Trophoblast cell (in vitro differentiated cells and primary cell): ENCODE measurements around the gene YIF1B.
"Not testable (repeated sequence)": the region's sequence is repeated elsewhere in the genome, so short reads cannot be mapped to it uniquely, and the experiment has no call there.

ENCODE experiments used
- DNase-seq, 2 donors: peaks; one replicate each; pipeline ENCODE4 v3.0.0-alpha.2; 2016
- H2AFZ ChIP-seq: 2 replicates; pipeline ENCODE4 v1.6.1; 2013; ENCODE audit warnings: low read length, moderate library complexity, mild to moderate bottlenecking; ENCODE audit not compliant: insufficient read depth, poor library complexity
- H2AK5ac ChIP-seq: 2 replicates; pipeline ENCODE4 v1.6.1; 2013; ENCODE audit warnings: mild to moderate bottlenecking, low read length
- H2BK120ac ChIP-seq: 2 replicates; pipeline ENCODE4 v1.6.1; 2013; ENCODE audit warnings: low read length, mild to moderate bottlenecking, moderate library complexity; ENCODE audit not compliant: insufficient read depth, poor library complexity
- H2BK12ac ChIP-seq: 2 replicates; pipeline ENCODE4 v1.6.1; 2013; ENCODE audit warnings: mild to moderate bottlenecking, low read length, moderate library complexity
- H2BK5ac ChIP-seq: 2 replicates; pipeline ENCODE4 v1.6.1; 2013; ENCODE audit warnings: low read length, low read depth, moderate library complexity, mild to moderate bottlenecking; ENCODE audit not compliant: poor library complexity
- H3K14ac ChIP-seq: 2 replicates; pipeline ENCODE4 v1.6.1; 2013; ENCODE audit warnings: mild to moderate bottlenecking, low read length
- H3K18ac ChIP-seq: 2 replicates; pipeline ENCODE4 v1.6.1; 2013; ENCODE audit warnings: mild to moderate bottlenecking, low read length
- H3K23ac ChIP-seq: 2 replicates; pipeline ENCODE4 v1.6.1; 2013; ENCODE audit warnings: low read length
- H3K27ac ChIP-seq: 2 replicates; pipeline ENCODE4 v1.5.1; 2013; ENCODE audit warnings: low read depth, mild to moderate bottlenecking, inconsistent platforms, low read length, moderate library complexity
- H3K27me3 ChIP-seq: 2 replicates; pipeline ENCODE4 v1.6.1; 2013; ENCODE audit warnings: inconsistent platforms, mild to moderate bottlenecking, low read length, moderate library complexity; ENCODE audit not compliant: insufficient read depth
- H3K36me3 ChIP-seq, 2 experiments: 1 replicate in 1 of 2; 2 replicates in 1 of 2; pipeline ENCODE4 v1.6.1; 2013; ENCODE audit warnings: low read length in 2 of 2, mild to moderate bottlenecking in 2 of 2, moderate library complexity in 1 of 2; ENCODE audit not compliant: insufficient read depth in 2 of 2, control insufficient read depth in 1 of 2
- H3K4ac ChIP-seq: 2 replicates; pipeline ENCODE4 v1.6.1; 2013; ENCODE audit warnings: low read depth, mild to moderate bottlenecking, low read length, moderate library complexity
- H3K4me1 ChIP-seq, 2 experiments: 1 replicate in 1 of 2; 2 replicates in 1 of 2; pipeline ENCODE4 v1.6.1; 2013; ENCODE audit warnings: low read length in 2 of 2, mild to moderate bottlenecking in 2 of 2, moderate library complexity in 1 of 2; ENCODE audit not compliant: insufficient read depth in 2 of 2, control insufficient read depth in 1 of 2
- H3K4me2 ChIP-seq: 2 replicates; pipeline ENCODE4 v1.6.1; 2013; ENCODE audit warnings: inconsistent platforms, mild to moderate bottlenecking, low read length, moderate library complexity
- H3K4me3 ChIP-seq: 2 replicates; pipeline ENCODE4 v1.5.1; 2013; ENCODE audit warnings: mild to moderate bottlenecking, low read depth, low read length, inconsistent platforms
- H3K79me1 ChIP-seq: one replicate; pipeline ENCODE4 v1.6.1; 2013; ENCODE audit warnings: low read length
- H3K79me2 ChIP-seq: 2 replicates; pipeline ENCODE4 v1.6.1; 2013; ENCODE audit warnings: low read length, mild to moderate bottlenecking; ENCODE audit not compliant: control insufficient read depth, insufficient read depth, poor library complexity
- H3K9ac ChIP-seq: 2 replicates; pipeline ENCODE4 v1.6.1; 2013; ENCODE audit warnings: mild to moderate bottlenecking, low read length
- H3K9me3 ChIP-seq: 2 replicates; pipeline ENCODE4 v1.6.1; 2013; ENCODE audit warnings: low read depth, mild to moderate bottlenecking, control low read depth, inconsistent platforms, low read length; ENCODE audit not compliant: insufficient read depth
- H4K12ac ChIP-seq: 2 replicates; pipeline ENCODE4 v1.6.1; 2013; ENCODE audit warnings: low read depth, mild to moderate bottlenecking, low read length, moderate library complexity
- H4K8ac ChIP-seq: 2 replicates; pipeline ENCODE4 v1.6.1; 2013; ENCODE audit warnings: low read depth, mild to moderate bottlenecking, low read length, moderate library complexity
- H4K91ac ChIP-seq: one replicate; pipeline ENCODE4 v1.6.1; 2013; ENCODE audit warnings: low read depth, mild to moderate bottlenecking, low read length, moderate library complexity
- WGBS: extraction: QIAGEN DNeasy Blood & Tissue Kit; methylation state at CpG from one replicate; pipeline ENCODE4 v1.1.7; 2013; ENCODE audit warnings: missing lambda C conversion rate; ENCODE audit not compliant: insufficient read length, insufficient coverage; ENCODE audit errors: extremely low coverage; 5-methylcytosine and 5-hydroxymethylcytosine counted together

The YIF1B gene

DNA sequence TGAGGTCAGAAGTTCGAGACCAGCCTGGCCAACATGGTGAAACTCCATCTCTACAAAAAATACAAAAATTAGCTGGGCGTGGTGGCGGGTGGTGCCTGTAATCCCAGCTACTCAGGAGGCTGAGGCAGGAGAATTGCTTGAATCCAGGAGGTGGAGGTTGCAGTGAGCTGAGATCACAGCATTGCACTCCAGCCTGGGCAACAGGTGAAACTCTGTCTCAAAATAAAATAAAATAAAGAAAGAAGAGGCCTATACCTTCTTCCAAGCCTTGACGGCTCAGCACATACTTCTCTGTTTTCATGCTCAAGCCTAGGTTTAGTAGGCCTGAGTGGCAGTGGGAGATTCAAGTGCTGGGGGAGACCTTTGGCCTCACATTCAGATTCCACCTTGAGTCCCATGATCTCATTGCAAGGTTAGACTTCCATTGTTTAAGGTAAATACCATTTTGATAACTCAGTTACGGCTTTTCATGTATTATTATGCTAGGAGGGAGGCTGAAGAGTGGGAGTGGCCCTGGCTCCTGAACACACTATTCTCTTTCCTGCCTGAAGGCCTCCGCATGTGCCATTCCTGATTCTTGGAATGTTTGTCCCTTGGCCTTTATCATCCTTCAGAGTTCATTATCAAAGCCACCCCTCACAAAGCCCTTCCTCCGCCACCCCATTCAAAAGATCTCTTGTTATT is 53.0 kb downstream of the YIF1B start:
- Histone ChIP-seq H2BK5ac (no peak overlapping the region), H3K27ac (no peak overlapping the region), H3K14ac (no peak overlapping the region), H2AFZ (no peak overlapping the region), H3K4ac (no peak overlapping the region), H3K79me1 (peaks cover 30% of the 10 kb centered on the region), H4K8ac (peak overlapping the region; percentile 27), H2AK5ac (no peak overlapping the region), H3K36me3 (no peaks in the 10 kb centered on the region), H3K9ac (no peak overlapping the region), H3K27me3 (no peaks in the 10 kb centered on the region), H2BK120ac (no peak overlapping the region), H3K4me3 (no peak overlapping the region), H2BK12ac (peak overlapping the region; percentile 36), H3K4me2 (no peak overlapping the region), H3K4me1 (peaks cover 19 to 27% of the 10 kb centered on the region in 2 experiments), H3K79me2 (peaks cover 17% of the 10 kb centered on the region), H3K18ac (no peak overlapping the region), H3K9me3 (no peaks in the 10 kb centered on the region), H4K12ac (no peak overlapping the region), H3K23ac (no peak overlapping the region), H4K91ac (no peak overlapping the region)
- WGBS, result no CpG with 5 or more reads among the region's 7 CpGs
- peak in 1 of 2 donors; percentile 59 for DNase-seq

DNA sequence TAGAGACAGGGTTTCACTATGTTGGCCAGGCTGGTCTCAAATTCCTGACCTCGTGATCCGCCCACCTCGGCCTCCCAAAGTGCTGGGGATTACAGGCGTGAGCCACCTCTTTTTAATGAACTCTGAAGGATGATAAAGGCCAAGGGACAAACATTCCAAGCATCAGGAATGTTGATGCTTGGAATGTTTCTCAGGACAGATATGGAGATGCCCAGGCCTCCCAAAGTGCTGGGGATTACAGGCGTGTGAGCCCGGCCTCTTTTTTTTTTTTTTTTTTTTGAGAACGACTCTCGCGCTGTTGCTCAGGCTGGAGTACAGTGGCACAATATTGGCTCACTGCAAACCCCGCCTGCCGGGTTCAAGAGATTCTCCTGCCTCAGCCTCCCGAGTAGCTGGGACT is 53.8 kb downstream of the YIF1B start:
- not testable (repeated sequence) for H3K18ac ChIP-seq, H2BK120ac ChIP-seq, H2AFZ ChIP-seq, H3K27ac ChIP-seq, H3K36me3 ChIP-seq, H3K14ac ChIP-seq, H4K91ac ChIP-seq, H3K9ac ChIP-seq, H3K4me2 ChIP-seq, H4K12ac ChIP-seq, H3K23ac ChIP-seq, H4K8ac ChIP-seq, H2BK12ac ChIP-seq, H2AK5ac ChIP-seq, H3K9me3 ChIP-seq, H3K4me3 ChIP-seq, H3K4ac ChIP-seq, H2BK5ac ChIP-seq, H3K27me3 ChIP-seq
- no CpG with 5 or more reads among the region's 12 CpGs for WGBS
- H3K4me1 ChIP-seq, result peaks cover 11 to 19% of the 10 kb centered on the region in 2 experiments
- H3K79me1 ChIP-seq, result peaks cover 24% of the 10 kb centered on the region
- peak; percentile 69 to 83 for DNase-seq
- peaks cover 13% of the 10 kb centered on the region for H3K79me2 ChIP-seq

DNA sequence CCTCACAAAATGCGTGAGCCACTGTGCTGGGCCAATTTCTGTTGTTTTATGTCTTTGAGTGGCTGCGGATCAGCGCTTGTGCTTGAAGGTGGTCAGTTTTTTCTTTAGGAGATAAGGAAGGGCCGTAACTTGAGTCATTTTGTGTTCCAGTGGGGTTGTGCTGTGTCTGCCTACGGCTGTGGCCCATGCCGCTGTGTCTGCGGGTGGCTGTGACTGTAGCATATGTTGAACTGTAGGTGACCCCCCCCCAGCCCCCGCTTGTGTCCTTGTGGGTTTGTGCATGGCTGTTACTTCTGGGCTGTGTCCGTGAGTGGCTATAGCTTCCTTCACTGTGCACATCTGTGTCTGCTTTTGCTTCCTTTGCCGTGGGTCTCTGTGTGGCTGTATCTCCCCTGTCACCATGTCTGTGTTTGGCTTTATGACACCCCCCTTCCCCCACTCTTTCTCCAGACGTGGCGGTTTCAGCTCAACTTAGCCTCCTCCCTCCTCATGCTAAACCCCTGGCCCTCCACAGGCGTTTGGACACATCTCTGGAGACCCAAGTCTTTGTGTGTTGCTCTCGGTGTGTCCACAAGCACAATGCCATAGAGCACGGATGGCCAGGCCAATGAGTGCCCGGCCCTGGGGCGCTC is 60.2 kb downstream of the YIF1B start:
- no CpG with 5 or more reads among the region's 17 CpGs for WGBS
- no peak for DNase-seq
- H3K27me3 ChIP-seq, result no peaks in the 10 kb centered on the region
- peaks cover 2% of the 10 kb centered on the region for H3K9me3 ChIP-seq
- H3K23ac ChIP-seq, result no peak overlapping the region
- no peak overlapping the region for H3K9ac ChIP-seq
- peaks cover 3% of the 10 kb centered on the region for H3K79me2 ChIP-seq
- H3K14ac ChIP-seq, result no peak overlapping the region
- no peak overlapping the region for H3K4ac ChIP-seq
- H2BK5ac ChIP-seq, result no peak overlapping the region
- H3K27ac ChIP-seq, result no peak overlapping the region
- H3K4me1 ChIP-seq, result peaks cover 30 to 35% of the 10 kb centered on the region in 2 experiments
- no peak overlapping the region for H2AFZ ChIP-seq
- H4K8ac ChIP-seq, result peak overlapping the region; percentile 89
- H3K79me1 ChIP-seq, result peaks cover 30% of the 10 kb centered on the region
- no peak overlapping the region for H3K4me3 ChIP-seq
- no peak overlapping the region for H2AK5ac ChIP-seq
- no peak overlapping the region for H2BK12ac ChIP-seq
- no peak overlapping the region for H2BK120ac ChIP-seq
- H3K18ac ChIP-seq, result peak overlapping the region; percentile 4
- no peak overlapping the region for H4K12ac ChIP-seq
- H3K36me3 ChIP-seq, result no peaks in the 10 kb centered on the region
- H4K91ac ChIP-seq, result peak overlapping the region; percentile 57
- peak overlapping the region; percentile 68 for H3K4me2 ChIP-seq

DNA sequence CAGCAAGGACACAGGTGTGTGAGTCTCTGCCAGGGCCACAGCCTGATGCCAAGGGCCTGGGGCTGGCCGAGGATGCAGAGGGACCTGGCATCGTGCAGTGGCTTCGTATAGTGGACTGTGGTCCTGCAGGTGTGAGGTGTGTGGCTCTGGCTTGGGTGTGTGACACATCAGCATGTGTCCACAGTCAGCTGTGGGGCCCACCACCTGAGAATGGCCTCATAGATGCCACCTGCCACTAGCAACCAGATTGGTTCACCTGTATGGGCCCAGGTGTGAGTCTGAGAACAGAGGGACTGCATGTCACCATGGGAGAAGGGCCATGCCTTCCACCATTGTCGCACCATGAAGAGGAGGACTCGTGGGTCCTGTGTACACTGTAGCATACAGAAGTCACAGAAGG is 62.0 kb downstream of the YIF1B start:
- peaks cover 2% of the 10 kb centered on the region for H3K9me3 ChIP-seq
- peak overlapping the region; percentile 37 for H2BK12ac ChIP-seq
- no peak overlapping the region for H4K91ac ChIP-seq
- no peak overlapping the region for H3K27ac ChIP-seq
- no peak overlapping the region for H3K18ac ChIP-seq
- H2BK120ac ChIP-seq, result peak overlapping the region; percentile 64
- no peaks in the 10 kb centered on the region for H3K27me3 ChIP-seq
- no peak overlapping the region for H2BK5ac ChIP-seq
- WGBS, result no CpG with 5 or more reads among the region's 5 CpGs
- no peak overlapping the region for H3K23ac ChIP-seq
- H3K4ac ChIP-seq, result no peak overlapping the region
- H3K4me1 ChIP-seq, result peaks cover 30 to 38% of the 10 kb centered on the region in 2 experiments
- peak overlapping the region; percentile 55 for H2AK5ac ChIP-seq
- H3K79me2 ChIP-seq, result peaks cover 3% of the 10 kb centered on the region
- peak overlapping the region; percentile 38 for H3K14ac ChIP-seq
- no peak overlapping the region for H3K9ac ChIP-seq
- H2AFZ ChIP-seq, result no peak overlapping the region
- no peak overlapping the region for H4K8ac ChIP-seq
- no peak overlapping the region for H4K12ac ChIP-seq
- H3K4me2 ChIP-seq, result no peak overlapping the region
- no peaks in the 10 kb centered on the region for H3K36me3 ChIP-seq
- H3K4me3 ChIP-seq, result no peak overlapping the region
- H3K79me1 ChIP-seq, result peaks cover 30% of the 10 kb centered on the region
- no peak for DNase-seq
